ENCODE measurements around the gene BCL7A.
"Not testable (repeated sequence)": the region's sequence is repeated elsewhere in the genome, so short reads cannot be mapped to it uniquely, and the experiment has no call there.

The BCL7A gene

DNA sequence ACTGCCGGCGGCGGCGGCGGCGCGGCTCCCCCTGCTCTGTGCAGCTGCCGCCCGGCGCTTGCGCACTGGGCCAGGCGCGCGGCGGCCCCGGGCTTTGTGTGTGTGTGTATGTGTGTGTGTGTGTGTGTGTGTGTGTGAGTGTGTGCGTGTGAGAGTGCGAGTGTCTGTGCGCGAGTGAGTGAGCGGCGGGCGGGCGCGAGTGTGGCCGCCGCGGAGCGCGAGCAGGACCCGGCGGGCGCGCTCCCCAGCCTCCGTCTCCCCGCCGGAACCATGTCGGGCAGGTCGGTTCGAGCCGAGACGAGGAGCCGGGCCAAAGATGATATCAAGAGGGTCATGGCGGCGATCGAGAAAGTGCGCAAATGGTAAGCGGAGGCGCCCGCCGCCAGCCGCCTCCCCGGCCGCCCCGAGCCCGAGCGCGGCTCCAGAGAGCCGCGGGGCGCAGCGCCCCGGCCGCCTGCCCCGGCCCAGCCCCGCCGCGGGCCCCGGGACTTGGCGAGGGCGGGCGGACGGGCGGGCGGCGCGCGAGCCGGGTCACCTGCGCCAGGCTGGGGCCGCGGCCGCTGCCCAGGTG is at the start of gene BCL7A:
Gene BCL7A, plus strand, starts transcription at position 63 of the 571 bp plus-strand sequence. Its CDS starts 208 bp downstream, at position 271.
- DNase-seq (ENCODE audit: low read depth in 2 of 2): peak; percentile 44 to 45

DNA sequence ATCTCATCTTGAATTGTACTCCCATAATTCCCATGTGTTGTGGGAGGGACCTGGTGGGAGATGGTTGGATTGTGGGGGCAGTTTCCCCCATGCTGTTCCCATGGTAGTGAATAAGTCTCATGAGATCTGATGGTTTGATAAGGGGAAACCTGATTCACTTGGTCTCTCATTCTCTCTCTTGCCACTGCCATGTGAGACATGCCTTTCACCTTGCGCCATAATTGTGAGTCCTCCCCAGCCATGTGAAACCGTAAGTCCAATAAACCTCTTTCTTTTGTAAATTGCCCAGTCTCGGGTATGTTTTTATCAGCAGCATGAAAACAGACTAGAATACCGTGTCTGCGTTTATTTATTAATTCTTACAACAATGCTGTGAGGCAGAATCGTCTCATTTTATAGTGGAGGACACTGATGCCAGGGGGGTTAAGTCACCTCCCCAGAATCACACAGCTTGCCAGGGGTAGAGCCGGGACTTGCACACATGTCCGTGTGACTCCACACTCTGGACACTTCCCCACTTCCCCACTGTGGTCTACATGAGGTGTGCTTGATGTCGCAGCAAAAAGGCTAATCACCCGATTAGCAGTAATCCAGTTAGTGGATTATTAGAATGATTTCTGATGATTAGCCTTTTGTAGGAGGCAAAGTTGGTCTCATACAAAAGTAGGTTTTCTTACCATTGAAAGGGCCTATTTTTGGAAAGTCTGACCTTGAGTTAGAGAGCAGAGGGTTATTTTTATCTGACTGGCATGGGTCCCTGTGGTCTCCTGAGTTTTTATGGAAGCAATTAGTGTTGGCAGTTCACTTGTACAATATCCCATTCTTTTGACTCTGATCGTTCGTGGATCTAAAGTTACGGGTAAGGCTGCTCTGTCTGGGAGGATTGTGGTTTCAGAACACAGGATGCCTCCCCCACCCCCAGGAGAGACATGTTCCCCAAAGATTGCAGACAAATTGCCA is 47.4 kb upstream of the BCL7A start:
- no peak for DNase-seq (ENCODE audit: low read depth in 2 of 2)

DNA sequence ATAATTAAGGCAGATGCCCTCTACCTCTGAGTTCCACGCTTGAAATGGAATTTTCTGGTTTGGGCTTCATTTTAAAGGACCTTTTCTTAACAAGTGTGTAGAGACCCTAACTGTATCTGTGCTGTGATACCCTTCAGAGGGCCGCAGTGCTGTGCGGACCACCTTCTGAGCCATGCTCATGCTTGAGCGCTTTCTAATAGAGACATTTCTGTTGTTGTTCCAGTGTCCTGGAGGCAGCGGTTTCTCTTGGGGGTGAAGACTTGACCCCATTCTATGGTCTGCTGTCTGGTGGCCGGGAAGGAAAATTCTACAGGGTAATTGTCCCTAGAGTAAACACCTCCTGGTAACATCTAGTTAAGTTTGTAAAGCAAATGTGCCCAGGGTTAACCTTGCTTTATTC is 46.7 kb upstream of the BCL7A start:
- no peak for DNase-seq (ENCODE audit: low read depth in 2 of 2)

DNA sequence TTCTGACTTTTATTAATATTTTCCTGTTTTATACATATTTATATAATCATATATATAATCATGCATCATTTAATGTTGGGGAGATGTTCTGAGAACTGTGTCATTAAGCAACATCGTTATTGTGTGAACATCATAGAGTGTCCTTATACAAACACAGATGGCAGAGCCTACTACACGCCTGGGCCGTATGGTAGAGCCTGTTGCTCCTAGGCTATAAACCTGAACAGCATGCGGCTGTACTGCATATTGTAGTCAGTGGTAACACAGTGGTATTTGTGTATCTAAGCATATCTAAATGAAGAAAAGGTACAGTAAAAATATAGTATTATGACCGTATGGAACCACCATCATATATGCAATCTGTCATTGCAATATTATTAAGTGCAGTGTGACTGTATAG is 44.7 kb upstream of the BCL7A start:
- no peak for DNase-seq (ENCODE audit: low read depth in 2 of 2)

DNA sequence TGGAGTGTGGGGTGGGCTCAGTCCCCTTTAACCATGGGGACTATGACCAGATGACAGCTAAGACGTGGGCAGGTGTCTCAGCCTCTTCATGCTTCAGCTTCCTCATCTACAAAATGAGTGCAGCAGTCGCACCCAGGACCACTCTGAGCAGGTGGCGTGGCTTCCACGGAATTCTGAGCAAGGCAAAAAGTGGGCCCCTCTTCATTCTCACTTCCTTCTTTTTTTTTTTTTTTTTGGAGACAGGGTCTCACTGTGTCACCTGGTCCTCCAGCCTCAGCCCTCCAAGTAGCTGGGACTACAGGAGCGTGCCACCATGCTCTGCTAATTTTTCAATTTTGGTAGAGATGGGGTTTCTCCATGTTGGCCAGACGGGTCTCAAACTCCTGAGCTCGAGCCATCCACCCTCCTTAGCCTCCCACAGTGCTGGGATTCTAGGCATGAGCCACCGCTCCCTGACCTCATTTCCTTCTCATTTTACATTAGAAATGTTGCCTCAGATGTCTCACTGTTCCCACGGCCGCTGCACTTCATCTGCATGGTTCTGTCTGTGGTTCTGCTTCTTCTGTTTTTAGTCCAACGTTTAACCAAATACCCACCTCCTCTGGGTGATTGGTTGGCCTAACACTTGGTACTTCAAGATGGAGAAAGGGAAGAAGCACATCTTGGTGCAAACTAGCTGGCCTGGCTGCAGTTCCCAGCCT is 41.3 kb upstream of the BCL7A start:
- peak in 1 of 2 donors; percentile 10 for DNase-seq (ENCODE audit: low read depth in 2 of 2)

DNA sequence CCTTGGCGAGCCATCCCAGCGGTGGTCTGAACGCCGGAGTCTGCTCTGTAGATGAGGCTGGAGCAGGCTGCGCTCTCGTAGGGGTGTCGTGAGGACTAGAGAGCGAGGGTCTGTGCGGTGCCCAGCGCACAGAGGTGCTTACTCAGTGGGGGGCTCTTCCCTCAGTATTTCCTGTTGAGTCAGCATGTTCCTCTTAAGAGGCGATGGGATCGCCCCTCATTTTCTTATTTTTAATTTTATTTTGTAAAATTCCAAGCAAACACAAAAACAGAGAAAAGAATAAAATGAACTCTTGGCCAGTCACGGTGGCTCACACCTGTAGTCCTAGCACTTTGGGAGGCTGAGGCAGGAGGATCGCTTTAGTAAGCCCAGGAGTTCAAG is 40.8 kb upstream of the BCL7A start:
- DNase-seq (ENCODE audit: low read depth in 2 of 2): no peak

DNA sequence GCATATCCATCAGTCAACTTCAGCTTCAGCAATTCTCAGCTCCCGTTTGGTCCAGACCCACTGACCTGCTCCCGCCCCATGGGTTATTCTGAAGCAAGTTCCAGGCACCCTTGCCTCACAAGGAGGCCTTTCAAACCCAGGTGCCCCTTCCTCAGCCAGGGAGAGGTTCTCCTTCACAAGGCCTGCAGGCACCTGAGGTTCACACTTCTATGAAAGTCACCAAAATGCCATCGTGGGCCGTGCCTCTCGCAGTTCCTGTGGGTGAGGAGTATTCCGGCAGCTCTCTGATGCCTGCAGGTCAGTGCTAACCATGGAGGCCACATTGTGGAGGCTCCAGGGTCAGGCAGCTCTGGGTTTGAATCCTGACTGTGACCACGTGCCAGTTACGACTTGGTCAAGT is 40.2 kb upstream of the BCL7A start:
- DNase-seq (ENCODE audit: low read depth in 2 of 2): no peak

DNA sequence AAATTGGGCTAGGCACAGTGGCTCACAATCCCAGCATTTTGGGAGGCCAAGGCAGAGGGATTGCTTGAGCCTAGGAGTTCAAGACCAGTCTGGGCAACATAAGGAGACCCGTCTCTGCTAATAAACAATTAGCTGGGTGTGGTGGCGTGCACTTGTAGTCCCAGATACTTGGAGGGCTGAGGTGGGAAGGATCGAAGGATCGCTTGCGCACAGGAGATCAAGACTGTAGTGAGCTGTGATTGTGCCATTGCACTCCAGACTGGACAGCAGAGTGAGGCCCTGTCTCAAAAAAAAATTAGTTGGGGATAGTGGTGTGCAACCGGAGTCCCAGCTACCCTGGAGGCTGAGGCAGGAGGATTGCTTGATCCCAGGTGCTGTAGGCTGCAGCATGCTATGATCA is 38.7 kb upstream of the BCL7A start:
- DNase-seq (ENCODE audit: low read depth in 2 of 2): no peak

DNA sequence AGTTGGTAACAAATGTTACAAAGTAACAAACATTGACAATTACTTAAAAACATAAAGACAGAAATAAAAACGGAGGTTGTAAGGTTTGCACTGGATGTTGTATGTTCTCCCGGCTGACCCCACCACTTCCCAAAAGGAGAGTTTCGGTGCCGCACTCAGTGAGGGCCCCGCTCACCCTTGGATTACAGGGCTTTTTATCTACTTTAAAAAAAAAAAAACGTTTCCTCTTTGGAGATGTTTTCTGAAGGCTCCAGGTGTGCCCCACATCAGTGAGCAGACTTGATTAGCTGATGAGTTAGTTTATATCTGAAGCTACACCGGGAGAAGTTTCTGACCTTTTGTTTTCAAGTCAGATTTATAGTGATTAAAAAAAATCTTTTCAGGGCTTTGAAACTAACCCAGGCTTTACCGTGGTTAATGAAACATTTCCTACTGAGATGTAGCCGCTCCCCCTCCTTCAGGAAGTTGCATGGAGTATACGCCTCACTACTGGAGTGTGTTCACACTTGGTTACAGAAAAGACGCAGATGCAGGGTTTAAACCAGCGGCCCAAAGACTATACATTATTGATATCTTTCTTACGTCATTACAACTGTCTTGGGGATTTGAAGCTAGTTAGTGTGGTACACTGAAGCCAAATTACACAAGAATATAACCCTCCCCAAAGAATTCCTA is 38.0 kb upstream of the BCL7A start:
- no peak for DNase-seq (ENCODE audit: low read depth in 2 of 2)

DNA sequence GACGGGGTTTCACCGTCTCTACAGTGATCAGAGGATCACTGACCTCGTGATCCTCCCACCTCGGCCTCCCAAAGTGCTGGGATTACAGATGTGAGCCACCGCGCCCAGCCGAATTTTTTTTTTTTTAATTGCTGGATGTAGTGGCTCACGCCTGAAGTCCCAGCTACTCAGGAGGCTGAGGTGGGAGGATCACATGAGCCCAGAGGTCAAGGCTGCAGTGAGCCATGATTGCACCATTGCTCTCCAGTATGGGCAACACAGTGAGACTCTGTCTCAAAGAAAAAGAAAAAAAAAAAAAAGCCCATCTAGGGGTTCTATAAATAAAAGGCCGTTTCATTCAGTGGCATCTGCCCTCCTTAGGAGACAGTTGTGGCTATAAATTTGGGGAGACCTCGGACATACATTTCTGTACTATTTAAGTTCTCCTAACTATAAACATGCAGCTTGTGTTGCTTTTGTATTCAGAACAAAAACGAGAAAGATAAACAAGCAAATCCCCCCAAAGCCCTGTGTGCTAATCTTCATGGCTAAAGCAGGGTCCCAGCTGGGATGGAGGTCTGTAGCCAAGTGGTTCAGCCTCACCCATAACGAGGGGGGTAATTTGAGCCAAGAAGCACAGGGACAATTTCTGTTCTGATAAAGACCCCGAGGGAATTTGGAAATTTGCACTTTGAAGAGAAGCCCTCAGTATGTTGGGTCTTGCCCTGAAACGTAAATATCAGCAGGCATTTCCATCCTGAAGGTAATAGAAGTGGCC is 35.0 kb upstream of the BCL7A start:
- DNase-seq (ENCODE audit: low read depth in 2 of 2): no peak

DNA sequence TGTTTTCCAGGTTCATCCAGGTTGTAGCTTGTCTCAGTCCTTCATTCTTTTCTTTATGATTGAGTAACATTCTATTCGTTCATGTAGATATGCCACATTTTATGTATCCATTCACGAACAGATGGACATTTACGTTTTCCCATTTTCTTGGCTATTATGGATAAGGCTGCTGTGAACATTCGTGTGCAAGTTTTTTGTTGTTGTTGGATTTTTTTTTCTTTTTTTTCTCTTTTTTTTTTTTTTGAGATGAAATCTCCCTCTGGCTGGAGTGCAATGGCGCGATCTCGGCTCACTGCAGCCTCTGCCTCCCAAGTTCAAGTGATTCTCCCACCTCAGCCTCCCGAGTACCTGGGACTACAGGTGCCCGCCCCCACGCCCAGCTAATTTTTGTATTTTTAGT is 33.2 kb upstream of the BCL7A start:
- DNase-seq (ENCODE audit: low read depth in 2 of 2): not testable (repeated sequence)

DNA sequence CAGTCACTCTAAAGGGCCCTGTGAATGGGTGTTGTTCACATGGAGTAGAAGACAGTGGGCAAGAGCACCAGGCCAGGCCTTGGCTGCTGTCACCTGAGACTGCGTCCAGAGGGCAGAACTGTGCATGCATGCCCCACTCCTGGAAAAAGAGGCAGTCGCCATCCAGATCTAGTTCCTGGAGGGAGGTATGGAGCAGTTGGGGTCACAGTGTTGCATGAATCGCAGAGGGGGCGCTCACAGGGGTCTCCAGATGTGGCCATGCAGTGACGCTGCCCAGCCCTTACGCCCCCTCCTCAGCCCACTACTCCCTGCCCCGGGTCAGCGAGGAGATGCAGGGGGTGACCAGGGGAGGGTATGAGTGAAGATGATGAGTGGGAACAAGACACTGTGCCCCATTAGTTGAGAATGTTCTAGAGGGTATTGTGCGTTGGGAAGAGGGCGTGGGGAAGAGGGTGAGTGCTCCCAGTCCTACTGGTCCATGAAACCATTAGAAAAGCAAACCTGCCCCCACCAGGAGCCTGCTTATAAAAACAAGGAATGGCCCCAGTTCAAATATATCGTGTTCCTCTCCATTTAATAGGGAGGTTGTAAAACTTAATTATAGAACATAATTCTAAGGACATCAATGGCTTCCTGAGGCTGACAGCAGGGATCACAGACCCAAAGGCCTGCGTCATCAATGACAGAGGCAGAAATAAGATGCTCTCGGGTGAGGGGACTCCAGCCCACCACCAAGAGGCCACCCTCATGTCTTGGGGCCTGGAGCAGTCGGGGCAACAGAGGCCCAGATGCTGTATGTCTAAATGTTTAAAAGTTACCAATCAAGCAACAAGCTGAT is 32.2 kb upstream of the BCL7A start:
- DNase-seq (ENCODE audit: low read depth in 2 of 2): no peak

DNA sequence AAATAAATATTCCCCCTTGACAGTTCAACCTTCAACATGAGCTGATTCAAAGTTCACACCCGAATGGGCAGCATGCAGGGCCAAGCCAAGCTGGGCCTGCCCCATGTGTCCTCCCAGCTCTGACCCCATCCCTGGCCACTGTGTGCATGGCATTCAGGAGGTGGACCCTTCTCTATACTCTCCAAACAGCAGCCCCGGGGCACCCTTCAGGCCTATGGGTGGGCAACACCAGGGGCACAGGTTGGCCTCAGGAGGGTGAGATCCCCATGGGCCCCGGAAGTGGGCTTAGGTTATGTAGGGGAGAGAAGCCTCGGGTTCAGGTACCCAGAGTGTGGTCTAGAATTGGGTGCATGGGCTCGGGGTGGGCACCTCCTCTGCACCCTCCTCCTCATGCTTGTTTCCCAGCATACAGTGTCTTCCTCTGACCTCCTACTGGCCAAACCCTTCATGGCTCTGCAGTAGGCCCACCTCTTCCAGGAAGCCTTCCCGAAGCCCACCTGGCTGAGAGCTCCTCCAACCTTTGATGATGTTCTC is 31.5 kb upstream of the BCL7A start:
- DNase-seq (ENCODE audit: low read depth in 2 of 2): no peak

DNA sequence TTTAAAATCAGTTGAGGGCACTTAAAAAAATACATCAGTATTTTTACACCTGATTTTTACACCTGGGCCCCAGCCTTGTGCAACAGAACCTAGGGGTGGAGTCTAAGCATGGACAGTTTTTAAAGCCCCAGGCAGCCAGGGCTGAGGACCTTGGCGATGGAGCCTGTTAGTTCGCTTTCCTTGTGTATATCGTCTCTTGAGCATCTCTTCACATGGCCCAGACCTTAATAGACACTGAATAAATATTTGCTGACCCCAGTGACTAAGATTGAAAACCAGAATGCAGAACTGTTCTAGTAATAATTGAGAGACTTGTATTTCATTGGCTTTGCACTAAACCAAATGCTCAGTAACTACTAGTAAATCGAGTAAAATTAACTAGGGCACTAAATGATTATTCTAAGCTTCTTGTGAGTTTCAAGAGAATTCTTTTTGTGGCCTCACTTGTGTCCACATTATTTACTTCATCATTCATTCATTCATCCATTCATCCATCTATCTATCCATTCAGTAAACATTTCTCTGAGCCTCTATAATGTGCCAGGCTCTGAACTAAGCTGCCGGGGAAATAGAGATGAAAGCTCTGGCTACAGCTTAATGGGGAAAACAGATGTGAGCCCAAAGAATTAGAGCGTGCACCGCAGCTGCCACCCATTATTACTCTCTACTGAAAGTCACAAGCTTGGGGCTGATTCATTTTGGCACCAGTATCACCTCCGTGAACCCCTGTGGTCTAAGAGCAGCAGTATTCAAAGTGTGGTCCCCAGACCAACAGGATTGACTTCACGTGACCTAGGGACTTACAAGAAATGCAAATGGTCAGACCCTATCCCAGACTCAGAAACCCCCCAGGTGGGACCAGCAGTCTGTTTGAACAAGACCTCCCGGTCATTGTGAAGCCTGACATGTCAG is 30.7 kb upstream of the BCL7A start:
- DNase-seq (ENCODE audit: low read depth in 2 of 2): peak; percentile 21 to 28

DNA sequence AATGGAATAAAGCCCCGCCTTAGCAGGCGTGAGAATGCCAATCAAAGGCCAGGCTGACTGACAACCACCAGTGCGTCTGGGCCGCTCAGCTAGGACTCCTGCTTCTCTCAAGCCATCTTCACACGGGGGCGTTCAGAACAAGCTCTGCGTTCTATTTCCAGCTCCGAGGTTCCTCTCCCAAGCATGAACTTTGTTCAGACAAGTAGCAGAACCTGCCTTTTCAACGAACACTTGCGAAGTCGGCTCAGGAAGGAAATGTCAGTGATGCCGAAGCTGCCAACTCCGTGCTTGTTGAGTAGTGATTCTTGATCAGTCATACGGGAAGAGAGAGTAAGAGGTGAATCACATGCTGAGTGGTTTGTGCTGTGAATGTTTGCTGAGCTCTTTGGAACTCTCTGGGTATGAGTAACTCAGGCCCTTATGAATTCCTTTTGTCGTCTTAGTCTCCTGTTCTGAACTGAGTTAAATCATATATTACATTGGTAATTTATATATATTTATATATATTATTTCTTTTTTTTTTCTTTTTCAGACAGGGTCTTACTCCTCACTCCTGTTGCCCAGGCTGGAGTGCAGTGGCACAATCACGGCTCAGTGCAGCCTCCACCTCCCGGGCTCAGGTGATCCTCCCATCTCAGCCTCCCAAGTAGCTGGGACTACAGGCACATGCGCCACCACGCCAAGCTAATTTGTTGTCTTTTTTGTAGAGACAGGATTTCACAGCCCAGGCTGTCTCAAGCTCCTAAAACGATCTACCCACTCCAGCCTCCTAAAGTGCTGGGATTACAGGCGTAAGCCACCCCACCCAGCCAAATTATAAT is 29.4 kb upstream of the BCL7A start:
- peak; percentile 59 to 61 for DNase-seq (ENCODE audit: low read depth in 2 of 2)

DNA sequence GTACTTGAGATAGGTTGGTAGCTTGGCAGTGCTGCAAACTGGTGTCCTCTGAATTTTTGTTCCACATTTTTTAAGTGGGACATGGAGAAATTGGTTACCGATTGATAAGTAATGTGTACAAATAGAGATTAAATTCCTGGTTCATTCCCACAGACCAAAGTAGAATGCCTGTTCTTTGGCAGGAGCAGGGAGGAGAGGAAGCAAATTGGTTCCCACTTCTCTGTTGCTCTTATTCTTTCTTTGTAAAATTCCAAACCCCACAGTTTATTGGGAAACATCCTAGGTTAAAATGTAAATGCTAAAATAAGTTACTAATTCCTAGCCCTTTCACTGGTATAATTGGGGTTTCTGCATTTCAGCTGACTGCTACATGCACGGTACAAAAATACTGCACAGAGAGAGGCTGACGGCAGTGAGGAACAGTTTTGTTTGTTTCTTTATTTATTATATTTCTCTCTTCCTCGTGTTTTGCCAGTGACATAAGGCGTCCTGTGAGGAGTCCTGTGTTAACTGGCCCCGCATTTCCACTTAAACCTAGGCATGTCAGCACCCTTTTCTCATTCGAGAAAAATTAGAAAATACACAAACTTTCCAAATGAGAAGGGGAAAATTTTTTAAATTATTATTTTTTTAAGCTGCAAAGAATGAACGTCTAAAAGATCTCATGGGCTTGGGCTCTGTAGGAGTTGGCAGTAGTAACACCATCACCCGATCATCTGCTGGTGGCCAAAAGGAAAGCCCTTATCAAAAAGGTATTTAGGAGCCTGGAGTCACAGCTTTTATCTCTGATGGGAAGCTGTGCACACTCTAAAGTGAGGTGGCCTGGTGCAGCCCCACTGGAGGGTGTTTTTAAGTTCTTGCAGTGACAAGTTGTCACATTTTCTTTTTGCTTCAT is 25.4 kb upstream of the BCL7A start:
- DNase-seq (ENCODE audit: low read depth in 2 of 2): no peak

DNA sequence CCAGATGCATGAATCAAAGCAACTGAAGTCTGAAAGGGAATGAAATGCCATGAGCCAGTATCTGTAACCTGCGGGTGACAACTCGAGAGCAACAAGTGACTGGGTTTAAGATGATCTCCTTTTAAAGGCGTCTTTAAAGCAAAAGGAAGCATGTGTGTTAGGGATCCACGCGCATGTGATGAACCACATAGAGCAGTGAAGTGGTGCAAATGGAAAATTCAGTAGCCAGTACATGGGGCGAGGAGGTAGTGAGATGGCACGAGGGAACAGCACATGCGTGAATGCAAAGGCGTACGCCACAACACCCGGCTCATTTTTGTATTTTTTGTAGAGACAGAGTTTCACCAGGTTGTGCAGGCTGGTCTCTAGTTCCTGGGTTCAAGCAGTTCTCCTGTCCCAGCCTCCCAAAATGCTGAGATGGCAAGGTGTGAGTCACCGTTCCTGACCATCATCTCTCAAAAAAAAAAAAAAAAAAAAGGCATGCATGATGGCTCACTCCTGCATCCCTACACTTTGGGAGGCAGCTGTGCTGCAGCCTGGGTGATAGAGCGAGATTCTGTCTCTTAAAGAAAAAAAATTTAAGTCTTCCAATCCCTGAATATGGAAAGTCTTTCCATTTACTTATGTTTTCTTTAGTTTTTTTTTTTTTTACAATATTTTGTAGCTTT is 24.6 kb upstream of the BCL7A start:
- no peak for DNase-seq (ENCODE audit: low read depth in 2 of 2)

Data from stimulated activated CD4-positive, alpha-beta T cell treated with anti-CD3 and anti-CD28 coated beads, Interleukin-15, amount 100 ng/mL, for 48 hours (primary cell).